Neural progenitor cell (in vitro differentiated cells): Measurements from ENCODE around the gene WNK1. TPM values are rescaled to one million over a fixed set of nuclear protein-coding genes. Genes with fewer than 3 reads are reported as not detected.

ENCODE experiments used
- DNase-seq: peaks from one replicate; pipeline ENCODE4 v3.0.0-alpha.2; 2016; ENCODE audit warnings: low spot score
- H2AFZ ChIP-seq: fragments of 200-600 bp; sonication (generic); replicated peaks from 2 replicates; pipeline ENCODE4 v1.6.1; 2016; ENCODE audit warnings: antibody characterized with exemption
- H3F3A ChIP-seq: fragments of 200-600 bp; sonication (generic); 2 replicates; pipeline ENCODE4 v1.6.1; 2016; ENCODE audit warnings: antibody characterized with exemption, low read depth
- H3K27ac ChIP-seq: fragments of 200-600 bp; sonication (generic); 2 replicates; pipeline ENCODE4 v1.5.1; 2016; ENCODE audit warnings: mild to moderate bottlenecking
- H3K27me3 ChIP-seq: fragments of 200-600 bp; sonication (generic); 2 replicates; pipeline ENCODE4 v1.6.1; 2016; ENCODE audit warnings: mild to moderate bottlenecking, moderate library complexity
- H3K36me3 ChIP-seq: fragments of 200-600 bp; sonication (generic); 2 replicates; pipeline ENCODE4 v1.5.1; 2016
- H3K4me1 ChIP-seq: fragments of 200-600 bp; sonication (generic); 2 replicates; pipeline ENCODE4 v1.6.1; 2016; ENCODE audit warnings: mixed run types
- H3K4me2 ChIP-seq: fragments of 200-600 bp; sonication (generic); 2 replicates; pipeline ENCODE4 v1.6.1; 2016
- H3K4me3 ChIP-seq: fragments of 200-600 bp; sonication (generic); 2 replicates; pipeline ENCODE4 v1.5.1; 2016
- H3K79me2 ChIP-seq: fragments of 200-600 bp; sonication (generic); 2 replicates; pipeline ENCODE4 v1.6.1; 2016; ENCODE audit warnings: low read depth
- H3K9ac ChIP-seq: fragments of 200-600 bp; sonication (generic); 2 replicates; pipeline ENCODE4 v1.6.1; 2016
- H3K9me3 ChIP-seq: fragments of 200-600 bp; sonication (generic); 2 replicates; pipeline ENCODE4 v1.5.1; 2016; ENCODE audit warnings: low read depth
- H4K20me1 ChIP-seq: fragments of 200-600 bp; sonication (generic); 2 replicates; pipeline ENCODE4 v1.6.1; 2016; ENCODE audit warnings: low read depth
- H3K27ac Mint-ChIP-seq: 3 replicates; pipeline ENCODE4 v1.8.0; 2021; ENCODE audit warnings: mixed read lengths
- H3K27me3 Mint-ChIP-seq: 2 replicates; pipeline ENCODE4 v1.8.0; 2022; ENCODE audit warnings: low read depth, mild to moderate bottlenecking, inconsistent platforms, moderate library complexity, mixed read lengths; ENCODE audit not compliant: insufficient read depth
- H3K36me3 Mint-ChIP-seq: 3 replicates; pipeline ENCODE4 v1.8.0; 2021; ENCODE audit warnings: mixed read lengths
- H3K4me1 Mint-ChIP-seq: 3 replicates; pipeline ENCODE4 v1.8.0; 2021; ENCODE audit warnings: mixed read lengths
- H3K4me3 Mint-ChIP-seq: 3 replicates; pipeline ENCODE4 v1.8.0; 2021; ENCODE audit warnings: mild to moderate bottlenecking, moderate library complexity, mixed read lengths
- H3K9me3 Mint-ChIP-seq: 3 replicates; pipeline ENCODE4 v1.8.0; 2020; ENCODE audit warnings: mixed read lengths
- EZH2 ChIP-seq: fragments of 200-600 bp; sonication (generic); IDR thresholded peaks from 2 replicates; pipeline ENCODE4 v1.6.1; 2017; ENCODE audit warnings: antibody characterized with exemption, mild to moderate bottlenecking, moderate library complexity
- EZH2phosphoT487 ChIP-seq: fragments of 200-600 bp; sonication (generic); IDR thresholded peaks from 2 replicates; pipeline ENCODE4 v1.6.1; 2017; ENCODE audit warnings: antibody characterized with exemption
- total RNA-seq: library from RNA; depleted of rRNA; stranded (reverse); fragments of >200 nt; gene quantifications from 2 replicates; pipeline ENCODE4 v1.2.3, GENCODE V29; 2015; ENCODE audit warnings: low replicate concordance
- TF ChIP-seq, protein P1 (sequence below): fragments of 200-600 bp; sonication (generic); IDR thresholded peaks from 2 replicates; pipeline ENCODE4 v1.5.1; 2017; ENCODE audit warnings: antibody characterized with exemption, mild to moderate bottlenecking

Gene WNK1
- total RNA-seq, 1 donor from 2014 or later: 73.1 TPM

DNA sequence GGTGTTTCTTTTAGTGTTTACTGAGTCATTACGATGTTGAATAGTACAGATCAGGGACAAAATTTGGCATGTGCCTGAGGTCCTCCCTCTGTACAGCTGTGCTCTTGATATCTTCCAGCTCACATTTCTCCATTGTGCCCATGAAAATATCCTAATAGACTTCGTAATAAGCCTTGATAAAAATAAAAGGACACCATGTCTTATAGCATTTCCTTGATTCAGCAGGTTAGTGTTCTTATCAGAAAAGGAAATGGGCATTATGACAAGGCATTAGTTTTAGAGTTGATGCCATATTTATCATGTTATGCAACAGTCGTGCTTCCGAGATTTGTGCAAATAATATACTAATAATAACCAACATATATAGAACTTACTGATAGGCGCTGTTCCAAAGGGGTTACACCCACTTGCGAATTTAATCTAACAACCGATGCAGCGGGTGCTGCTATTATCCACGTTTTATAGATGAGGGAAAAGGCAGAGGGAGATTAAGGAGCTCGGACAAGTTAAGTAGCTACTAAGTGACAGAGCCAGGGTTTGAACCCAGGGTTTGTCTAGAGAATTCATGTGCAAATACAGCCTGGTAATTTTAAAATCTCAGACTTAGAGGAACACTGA, 15.1 kb upstream of the WNK1 start:
- H4K20me1 ChIP-seq: no peaks in the 10 kb centered on the region
- H3K9me3 Mint-ChIP-seq: peaks cover 5% of the 10 kb centered on the region
- H3K27ac ChIP-seq: no peak overlapping the region
- no peaks in the 10 kb centered on the region for H3K9me3 ChIP-seq
- H3K27ac Mint-ChIP-seq: no peak overlapping the region
- no peaks in the 10 kb centered on the region for H3K36me3 Mint-ChIP-seq
- H3K79me2 ChIP-seq: no peaks in the 10 kb centered on the region
- DNase-seq: no peak
- no peaks in the 10 kb centered on the region for H3K27me3 Mint-ChIP-seq
- no peak overlapping the region for H3K4me2 ChIP-seq
- no peak overlapping the region for H3K9ac ChIP-seq
- H3K4me3 Mint-ChIP-seq: no peak overlapping the region
- H3K4me3 ChIP-seq: no peak overlapping the region
- H3K4me1 ChIP-seq: peaks cover 3% of the 10 kb centered on the region
- no peaks in the 10 kb centered on the region for H3K27me3 ChIP-seq
- no peaks in the 10 kb centered on the region for H3K36me3 ChIP-seq
- no peak overlapping the region for H2AFZ ChIP-seq
- H3K4me1 Mint-ChIP-seq: no peaks in the 10 kb centered on the region
- H3F3A ChIP-seq: no peaks in the 10 kb centered on the region
- TF ChIP-seq, protein P1, sequence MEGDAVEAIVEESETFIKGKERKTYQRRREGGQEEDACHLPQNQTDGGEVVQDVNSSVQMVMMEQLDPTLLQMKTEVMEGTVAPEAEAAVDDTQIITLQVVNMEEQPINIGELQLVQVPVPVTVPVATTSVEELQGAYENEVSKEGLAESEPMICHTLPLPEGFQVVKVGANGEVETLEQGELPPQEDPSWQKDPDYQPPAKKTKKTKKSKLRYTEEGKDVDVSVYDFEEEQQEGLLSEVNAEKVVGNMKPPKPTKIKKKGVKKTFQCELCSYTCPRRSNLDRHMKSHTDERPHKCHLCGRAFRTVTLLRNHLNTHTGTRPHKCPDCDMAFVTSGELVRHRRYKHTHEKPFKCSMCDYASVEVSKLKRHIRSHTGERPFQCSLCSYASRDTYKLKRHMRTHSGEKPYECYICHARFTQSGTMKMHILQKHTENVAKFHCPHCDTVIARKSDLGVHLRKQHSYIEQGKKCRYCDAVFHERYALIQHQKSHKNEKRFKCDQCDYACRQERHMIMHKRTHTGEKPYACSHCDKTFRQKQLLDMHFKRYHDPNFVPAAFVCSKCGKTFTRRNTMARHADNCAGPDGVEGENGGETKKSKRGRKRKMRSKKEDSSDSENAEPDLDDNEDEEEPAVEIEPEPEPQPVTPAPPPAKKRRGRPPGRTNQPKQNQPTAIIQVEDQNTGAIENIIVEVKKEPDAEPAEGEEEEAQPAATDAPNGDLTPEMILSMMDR: no peak
- TF ChIP-seq EZH2 (no peak), EZH2phosphoT487 (no peak)

DNA sequence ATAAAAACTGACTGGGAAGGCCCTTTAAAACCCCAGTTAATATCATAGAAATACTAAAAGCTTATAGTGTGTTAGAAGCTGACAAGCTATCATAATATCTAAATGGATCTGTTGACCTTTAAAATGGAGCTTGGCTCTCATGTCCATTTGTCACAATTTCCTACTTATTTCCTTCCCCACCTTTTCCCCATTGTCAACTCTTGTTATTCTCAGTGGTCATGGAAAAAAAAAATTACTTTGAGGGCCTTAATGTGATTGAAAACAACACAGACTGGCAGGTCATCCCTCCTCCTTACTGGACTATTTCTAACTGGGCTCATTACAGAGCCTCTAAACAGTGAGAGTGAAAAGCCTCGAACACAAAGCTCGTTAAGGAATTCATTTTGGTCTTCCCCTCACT, 13.7 kb upstream of the WNK1 start:
- Mint-ChIP-seq H3K9me3 (peaks cover 5% of the 10 kb centered on the region), H3K27ac (no peak overlapping the region), H3K27me3 (no peaks in the 10 kb centered on the region), H3K4me3 (no peak overlapping the region), H3K36me3 (no peaks in the 10 kb centered on the region), H3K4me1 (no peaks in the 10 kb centered on the region)
- TF ChIP-seq EZH2phosphoT487: no peak
- TF ChIP-seq EZH2: no peak
- TF ChIP-seq, protein P1: no peak
- H3F3A ChIP-seq: no peaks in the 10 kb centered on the region
- no peak overlapping the region for H3K9ac ChIP-seq
- H3K79me2 ChIP-seq: no peaks in the 10 kb centered on the region
- no peak overlapping the region for H2AFZ ChIP-seq
- H3K27me3 ChIP-seq: no peaks in the 10 kb centered on the region
- no peak for DNase-seq
- H3K4me1 ChIP-seq: peaks cover 3% of the 10 kb centered on the region
- no peaks in the 10 kb centered on the region for H4K20me1 ChIP-seq
- no peak overlapping the region for H3K4me3 ChIP-seq
- no peak overlapping the region for H3K27ac ChIP-seq
- no peaks in the 10 kb centered on the region for H3K9me3 ChIP-seq
- H3K4me2 ChIP-seq: no peak overlapping the region
- H3K36me3 ChIP-seq: no peaks in the 10 kb centered on the region

DNA sequence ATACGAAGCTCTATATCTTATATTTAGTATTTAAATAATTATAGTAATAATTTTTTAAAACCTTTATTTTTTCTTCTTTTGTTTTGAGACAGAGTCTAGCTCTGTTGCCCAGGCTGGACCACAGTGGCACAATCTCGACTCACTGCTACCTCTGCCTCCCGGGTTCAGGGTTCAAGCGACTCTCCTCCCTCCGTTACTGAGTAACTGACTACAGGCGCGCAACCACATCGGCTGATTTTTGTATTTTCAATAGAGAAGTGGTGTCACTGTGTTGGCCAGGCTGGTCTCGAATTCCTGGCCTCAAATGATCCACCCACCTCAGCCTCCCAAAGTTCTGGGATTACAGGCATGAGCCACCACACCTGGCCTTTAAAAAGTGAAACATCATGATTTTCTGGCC, 13.0 kb upstream of the WNK1 start:
- H3F3A ChIP-seq: no peaks in the 10 kb centered on the region
- Mint-ChIP-seq H3K9me3 (peaks cover under 1% of the 10 kb centered on the region), H3K4me1 (no peaks in the 10 kb centered on the region), H3K27me3 (no peaks in the 10 kb centered on the region), H3K4me3 (no peak overlapping the region), H3K27ac (no peak overlapping the region), H3K36me3 (no peaks in the 10 kb centered on the region)
- H3K9me3 ChIP-seq: no peaks in the 10 kb centered on the region
- H2AFZ ChIP-seq: no peak overlapping the region
- no peak for DNase-seq
- no peak for TF ChIP-seq EZH2phosphoT487
- TF ChIP-seq, protein P1: no peak
- TF ChIP-seq EZH2: no peak
- no peak overlapping the region for H3K4me3 ChIP-seq
- H3K79me2 ChIP-seq: no peaks in the 10 kb centered on the region
- H3K9ac ChIP-seq: no peak overlapping the region
- H4K20me1 ChIP-seq: no peaks in the 10 kb centered on the region
- H3K4me1 ChIP-seq: peaks cover 3% of the 10 kb centered on the region
- H3K27ac ChIP-seq: no peak overlapping the region
- H3K27me3 ChIP-seq: no peaks in the 10 kb centered on the region
- no peaks in the 10 kb centered on the region for H3K36me3 ChIP-seq
- no peak overlapping the region for H3K4me2 ChIP-seq
